Measurements from ENCODE around the gene VPS25. TPM values are rescaled to one million over a fixed set of nuclear protein-coding genes. Genes with fewer than 3 reads are reported as not detected.

Gene VPS25
- total and polyA plus RNA-seq, 2 donors from 2014 or later: 85.2 to 112 TPM

GRCh38 chr17:42750739-42751344, 22.4 kb upstream of the VPS25 start:
- Histone ChIP-seq H3K27ac (ENCODE audit: low read depth in 2 of 2, low read length in 2 of 2) (no peak overlapping the region), H3K36me3 (ENCODE audit: control insufficient read depth in 2 of 3, insufficient read depth in 3 of 3, low read length in 3 of 3) (no peaks in the 10 kb centered on the region), H3K4me1 (ENCODE audit: control insufficient read depth in 2 of 3, insufficient read depth in 2 of 3, low read depth in 1 of 3, low read length in 3 of 3) (peaks cover 4 to 11% (median 6%) of the 10 kb centered on the region in 3 donors), H3K9me3 (ENCODE audit: control insufficient read depth in 2 of 3, insufficient read depth in 1 of 3, low read length in 3 of 3) (no peaks in the 10 kb centered on the region), H3K9ac (ENCODE audit: low read length in 3 of 3) (no peak overlapping the region), H3K27me3 (ENCODE audit: control insufficient read depth, insufficient read depth, low read length) (no peaks in the 10 kb centered on the region), H3K4me3 (ENCODE audit: low read length in 3 of 3) (no peak overlapping the region)
- DNase-seq (no peak), FAIRE-seq (no peak)
- TF ChIP-seq CTCF (IDR thresholded peaks at IDR 0.05; ENCODE audit: borderline replicate concordance, extremely low read depth, insufficient read depth): no peak
- intact Hi-C loops (cut with DNase I): no loop called here

GRCh38 chr17:42751628-42752027, 21.6 kb upstream of the VPS25 start:
- Histone ChIP-seq H3K27ac (ENCODE audit: low read depth in 2 of 2, low read length in 2 of 2) (no peak overlapping the region), H3K9ac (ENCODE audit: low read length in 3 of 3) (no peak overlapping the region), H3K36me3 (ENCODE audit: control insufficient read depth in 2 of 3, insufficient read depth in 3 of 3, low read length in 3 of 3) (no peaks in the 10 kb centered on the region), H3K27me3 (ENCODE audit: control insufficient read depth, insufficient read depth, low read length) (no peaks in the 10 kb centered on the region), H3K4me3 (ENCODE audit: low read length in 3 of 3) (no peak overlapping the region), H3K4me1 (ENCODE audit: control insufficient read depth in 2 of 3, insufficient read depth in 2 of 3, low read depth in 1 of 3, low read length in 3 of 3) (peaks cover 4 to 11% (median 6%) of the 10 kb centered on the region in 3 donors), H3K9me3 (ENCODE audit: control insufficient read depth in 2 of 3, insufficient read depth in 1 of 3, low read length in 3 of 3) (no peaks in the 10 kb centered on the region)
- FAIRE-seq (no peak), DNase-seq (no peak)
- TF ChIP-seq CTCF (IDR thresholded peaks at IDR 0.05; ENCODE audit: borderline replicate concordance, extremely low read depth, insufficient read depth): no peak
- intact Hi-C loops (cut with DNase I): no loop called here

DNA sequence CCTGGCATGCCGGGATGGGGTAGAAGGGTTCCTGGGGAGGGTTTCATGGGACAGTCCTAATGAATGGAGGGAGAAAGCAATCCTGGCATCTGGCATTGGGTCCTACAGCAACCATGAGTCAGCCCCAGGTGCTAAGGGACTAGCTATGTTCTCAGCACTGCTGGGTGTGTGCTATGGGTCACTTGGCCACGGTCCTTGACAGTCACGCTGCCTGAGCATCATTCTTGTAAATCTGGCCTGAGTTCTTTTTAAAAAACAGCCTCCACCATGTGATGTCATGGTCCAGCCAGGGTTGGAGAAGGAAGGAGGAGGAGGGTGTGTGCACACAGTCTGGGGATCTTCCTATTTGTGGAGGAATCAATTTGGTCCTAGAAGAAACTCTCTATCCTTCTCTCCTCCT, 18.5 kb upstream of the VPS25 start:
- TF ChIP-seq CTCF (IDR thresholded peaks at IDR 0.05; ENCODE audit: borderline replicate concordance, extremely low read depth, insufficient read depth): no peak
- H3K27me3 ChIP-seq (ENCODE audit: control insufficient read depth, insufficient read depth, low read length): no peaks in the 10 kb centered on the region
- no peak overlapping the region for H3K27ac ChIP-seq (ENCODE audit: low read depth in 2 of 2, low read length in 2 of 2)
- H3K9me3 ChIP-seq (ENCODE audit: control insufficient read depth in 2 of 3, insufficient read depth in 1 of 3, low read length in 3 of 3): no peaks in the 10 kb centered on the region
- H3K9ac ChIP-seq (ENCODE audit: low read length in 3 of 3): no peak overlapping the region
- DNase-seq: peak in 2 of 5 donors; percentile 14 to 82
- intact Hi-C loops (cut with DNase I): no loop called here
- FAIRE-seq: no peak
- H3K4me1 ChIP-seq (ENCODE audit: control insufficient read depth in 2 of 3, insufficient read depth in 2 of 3, low read depth in 1 of 3, low read length in 3 of 3): peaks cover 0 to 4% (median 0%) of the 10 kb centered on the region in 3 donors
- H3K36me3 ChIP-seq (ENCODE audit: control insufficient read depth in 2 of 3, insufficient read depth in 3 of 3, low read length in 3 of 3): no peaks in the 10 kb centered on the region
- H3K4me3 ChIP-seq (ENCODE audit: low read length in 3 of 3): no peak overlapping the region

Data from kidney (tissue), 14 donors.